Measurements from ENCODE around the gene C1orf159.

The C1orf159 gene

GRCh38 chr1:1037366-1038327, 78.2 kb downstream of the C1orf159 start:
- DNase-seq (ENCODE audit: low read depth): no peak

- no peak for DNase-seq (ENCODE audit: low read depth)
Observed at GRCh38 chr1:1035291-1035943, 80.5 kb downstream of the C1orf159 start.

- no peak for DNase-seq (ENCODE audit: low read depth)
Observed at GRCh38 chr1:1034439-1034781, 81.5 kb downstream of the C1orf159 start.

- no peak for DNase-seq (ENCODE audit: low read depth)
Observed at GRCh38 chr1:1033731-1034438, 82.0 kb downstream of the C1orf159 start.

- no peak for DNase-seq (ENCODE audit: low read depth)
Observed at GRCh38 chr1:1033009-1033587, 82.8 kb downstream of the C1orf159 start.

- DNase-seq (ENCODE audit: low read depth): no peak
Observed at GRCh38 chr1:1032424-1032823, 83.5 kb downstream of the C1orf159 start.

All from non-pigmented ciliary epithelial cell (primary cell).